Stimulated activated CD8-positive, alpha-beta memory T cell treated with anti-CD3 and anti-CD28 coated beads, Interleukin-15, amount 100 ng/mL, for 4 hours (primary cell): ENCODE measurements around the gene CTBP2.
"Not testable (repeated sequence)": the region's sequence is repeated elsewhere in the genome, so short reads cannot be mapped to it uniquely, and the experiment has no call there.

Experiments used
- DNase-seq, 2 donors: peaks; one replicate each; pipeline ENCODE4 v3.0.0-alpha.2; 2020; ENCODE audit warnings: low read depth in 2 of 2

The CTBP2 gene

GRCh38 chr10:125186431-125187170, 26.2 kb upstream of the CTBP2 start:
- no peak for DNase-seq

GRCh38 chr10:125179107-125179506, 18.7 kb upstream of the CTBP2 start:
- not testable (repeated sequence) for DNase-seq

- DNase-seq: no peak
These were observed 17.6 kb upstream of the CTBP2 start for GRCh38 chr10:125177641-125178640.

- DNase-seq: no peak
These were observed 15.4 kb upstream of the CTBP2 start for GRCh38 chr10:125175807-125176206.

- no peak for DNase-seq
These were observed 14.0 kb upstream of the CTBP2 start for GRCh38 chr10:125174360-125174759.

- no peak for DNase-seq
These were observed 12.3 kb upstream of the CTBP2 start for GRCh38 chr10:125172694-125173093.

- DNase-seq: no peak
These were observed 11.3 kb upstream of the CTBP2 start for GRCh38 chr10:125171402-125172306.

GRCh38 chr10:125169915-125170314, 9.6 kb upstream of the CTBP2 start:
- DNase-seq: no peak

GRCh38 chr10:125169279-125169678, 8.9 kb upstream of the CTBP2 start:
- no peak for DNase-seq

GRCh38 chr10:125166658-125167057, 6.3 kb upstream of the CTBP2 start:
- DNase-seq: no peak

GRCh38 chr10:125165584-125166573, 5.5 kb upstream of the CTBP2 start:
- DNase-seq: no peak

GRCh38 chr10:125164421-125164820, 4.1 kb upstream of the CTBP2 start:
- no peak for DNase-seq

GRCh38 chr10:125163803-125164202, 3.4 kb upstream of the CTBP2 start:
- no peak for DNase-seq

GRCh38 chr10:125163312-125163711, 2.9 kb upstream of the CTBP2 start:
- not testable (repeated sequence) for DNase-seq

- no peak for DNase-seq
These were observed 2.0 kb upstream of the CTBP2 start for GRCh38 chr10:125162120-125162931.

GRCh38 chr10:125161707-125162119, 1.4 kb upstream of the CTBP2 start:
- DNase-seq: no peak

- no peak for DNase-seq
These were observed 718 bp upstream of the CTBP2 start for GRCh38 chr10:125160856-125161706.

- DNase-seq: no peak
These were observed 854 bp downstream of the CTBP2 start for GRCh38 chr10:125159486-125159931.
